ENCODE results near the gene PSME3. TPM values are rescaled to one million over a fixed set of nuclear protein-coding genes. Genes with fewer than 3 reads are reported as not detected.
"Not testable (repeated sequence)": the region's sequence is repeated elsewhere in the genome, so short reads cannot be mapped to it uniquely, and the experiment has no call there.

The PSME3 gene
- polyA plus RNA-seq, 1 donor from 2014 or later, result 56.6 TPM

DNA sequence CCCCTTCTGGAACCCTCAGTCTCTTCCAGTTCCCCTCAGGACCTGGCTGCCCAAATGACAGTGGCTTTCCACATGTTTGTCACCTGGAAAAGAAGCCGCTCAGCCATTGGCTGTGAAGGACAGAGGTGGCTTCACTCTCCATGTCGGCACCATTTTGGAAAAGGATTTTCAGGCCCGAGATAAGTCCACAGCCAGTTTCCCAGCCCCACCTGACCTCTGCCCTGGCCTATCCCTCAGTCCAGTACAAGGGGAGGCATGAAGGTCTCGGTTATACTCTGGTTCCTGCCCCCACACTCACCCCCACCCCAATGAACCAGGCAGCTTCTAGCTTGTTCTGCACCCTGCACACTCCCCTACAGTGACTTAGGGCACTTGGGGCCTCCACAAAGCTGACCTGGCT, 33.0 kb downstream of the PSME3 start:
- TF ChIP-seq, protein P1, sequence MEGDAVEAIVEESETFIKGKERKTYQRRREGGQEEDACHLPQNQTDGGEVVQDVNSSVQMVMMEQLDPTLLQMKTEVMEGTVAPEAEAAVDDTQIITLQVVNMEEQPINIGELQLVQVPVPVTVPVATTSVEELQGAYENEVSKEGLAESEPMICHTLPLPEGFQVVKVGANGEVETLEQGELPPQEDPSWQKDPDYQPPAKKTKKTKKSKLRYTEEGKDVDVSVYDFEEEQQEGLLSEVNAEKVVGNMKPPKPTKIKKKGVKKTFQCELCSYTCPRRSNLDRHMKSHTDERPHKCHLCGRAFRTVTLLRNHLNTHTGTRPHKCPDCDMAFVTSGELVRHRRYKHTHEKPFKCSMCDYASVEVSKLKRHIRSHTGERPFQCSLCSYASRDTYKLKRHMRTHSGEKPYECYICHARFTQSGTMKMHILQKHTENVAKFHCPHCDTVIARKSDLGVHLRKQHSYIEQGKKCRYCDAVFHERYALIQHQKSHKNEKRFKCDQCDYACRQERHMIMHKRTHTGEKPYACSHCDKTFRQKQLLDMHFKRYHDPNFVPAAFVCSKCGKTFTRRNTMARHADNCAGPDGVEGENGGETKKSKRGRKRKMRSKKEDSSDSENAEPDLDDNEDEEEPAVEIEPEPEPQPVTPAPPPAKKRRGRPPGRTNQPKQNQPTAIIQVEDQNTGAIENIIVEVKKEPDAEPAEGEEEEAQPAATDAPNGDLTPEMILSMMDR (IDR thresholded peaks at IDR 0.05; ENCODE audit: poor library complexity, severe bottlenecking), result no peak
- TF ChIP-seq RAD21 (conservative IDR thresholded peaks at IDR 0.05) (no peak), SMC3 (conservative IDR thresholded peaks at IDR 0.05; ENCODE audit: poor library complexity) (no peak), EP300 (conservative IDR thresholded peaks at IDR 0.05; ENCODE audit: poor library complexity, severe bottlenecking) (no peak), TAF1 (IDR thresholded peaks at IDR 0.05; ENCODE audit: low read depth) (no peak), POLR2AphosphoS5 (IDR thresholded peaks at IDR 0.05) (no peak), EZH2 (IDR thresholded peaks at IDR 0.05; ENCODE audit: borderline replicate concordance, insufficient read depth, low read length, poor library complexity, severe bottlenecking) (no peak), MXI1 (conservative IDR thresholded peaks at IDR 0.05; ENCODE audit: poor library complexity, severe bottlenecking) (no peak)
- TF ChIP-seq, protein P2, sequence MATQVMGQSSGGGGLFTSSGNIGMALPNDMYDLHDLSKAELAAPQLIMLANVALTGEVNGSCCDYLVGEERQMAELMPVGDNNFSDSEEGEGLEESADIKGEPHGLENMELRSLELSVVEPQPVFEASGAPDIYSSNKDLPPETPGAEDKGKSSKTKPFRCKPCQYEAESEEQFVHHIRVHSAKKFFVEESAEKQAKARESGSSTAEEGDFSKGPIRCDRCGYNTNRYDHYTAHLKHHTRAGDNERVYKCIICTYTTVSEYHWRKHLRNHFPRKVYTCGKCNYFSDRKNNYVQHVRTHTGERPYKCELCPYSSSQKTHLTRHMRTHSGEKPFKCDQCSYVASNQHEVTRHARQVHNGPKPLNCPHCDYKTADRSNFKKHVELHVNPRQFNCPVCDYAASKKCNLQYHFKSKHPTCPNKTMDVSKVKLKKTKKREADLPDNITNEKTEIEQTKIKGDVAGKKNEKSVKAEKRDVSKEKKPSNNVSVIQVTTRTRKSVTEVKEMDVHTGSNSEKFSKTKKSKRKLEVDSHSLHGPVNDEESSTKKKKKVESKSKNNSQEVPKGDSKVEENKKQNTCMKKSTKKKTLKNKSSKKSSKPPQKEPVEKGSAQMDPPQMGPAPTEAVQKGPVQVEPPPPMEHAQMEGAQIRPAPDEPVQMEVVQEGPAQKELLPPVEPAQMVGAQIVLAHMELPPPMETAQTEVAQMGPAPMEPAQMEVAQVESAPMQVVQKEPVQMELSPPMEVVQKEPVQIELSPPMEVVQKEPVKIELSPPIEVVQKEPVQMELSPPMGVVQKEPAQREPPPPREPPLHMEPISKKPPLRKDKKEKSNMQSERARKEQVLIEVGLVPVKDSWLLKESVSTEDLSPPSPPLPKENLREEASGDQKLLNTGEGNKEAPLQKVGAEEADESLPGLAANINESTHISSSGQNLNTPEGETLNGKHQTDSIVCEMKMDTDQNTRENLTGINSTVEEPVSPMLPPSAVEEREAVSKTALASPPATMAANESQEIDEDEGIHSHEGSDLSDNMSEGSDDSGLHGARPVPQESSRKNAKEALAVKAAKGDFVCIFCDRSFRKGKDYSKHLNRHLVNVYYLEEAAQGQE (IDR thresholded peaks at IDR 0.05; ENCODE audit: borderline replicate concordance), result no peak
- H3K4me2 ChIP-seq (ENCODE audit: low read length), result no peak overlapping the region
- H4K20me1 ChIP-seq (ENCODE audit: insufficient read depth), result no peaks in the 10 kb centered on the region
- H3K9ac ChIP-seq (ENCODE audit: low read length), result no peak overlapping the region
- no peaks in the 10 kb centered on the region for H3K36me3 ChIP-seq (ENCODE audit: insufficient read depth, low read length)
- H2AFZ ChIP-seq (ENCODE audit: low read depth, low read length), result no peak overlapping the region
- no peaks in the 10 kb centered on the region for H3F3A ChIP-seq (ENCODE audit: insufficient read depth, low read length, poor library complexity, severe bottlenecking)
- H3K4me3 ChIP-seq (ENCODE audit: low read length), result no peak overlapping the region
- H3K27ac ChIP-seq (ENCODE audit: low read length), result no peak overlapping the region
- no peaks in the 10 kb centered on the region for H3K9me2 ChIP-seq (ENCODE audit: insufficient read depth, low read length)
- no peaks in the 10 kb centered on the region for H3K27me3 ChIP-seq (ENCODE audit: insufficient read depth, low read depth, low read length)
- peaks cover 6% of the 10 kb centered on the region for H3K9me3 ChIP-seq (ENCODE audit: low read length)
- H3K79me2 ChIP-seq (replicated peaks; ENCODE audit: insufficient read depth, low read length), result no peaks in the 10 kb centered on the region

DNA sequence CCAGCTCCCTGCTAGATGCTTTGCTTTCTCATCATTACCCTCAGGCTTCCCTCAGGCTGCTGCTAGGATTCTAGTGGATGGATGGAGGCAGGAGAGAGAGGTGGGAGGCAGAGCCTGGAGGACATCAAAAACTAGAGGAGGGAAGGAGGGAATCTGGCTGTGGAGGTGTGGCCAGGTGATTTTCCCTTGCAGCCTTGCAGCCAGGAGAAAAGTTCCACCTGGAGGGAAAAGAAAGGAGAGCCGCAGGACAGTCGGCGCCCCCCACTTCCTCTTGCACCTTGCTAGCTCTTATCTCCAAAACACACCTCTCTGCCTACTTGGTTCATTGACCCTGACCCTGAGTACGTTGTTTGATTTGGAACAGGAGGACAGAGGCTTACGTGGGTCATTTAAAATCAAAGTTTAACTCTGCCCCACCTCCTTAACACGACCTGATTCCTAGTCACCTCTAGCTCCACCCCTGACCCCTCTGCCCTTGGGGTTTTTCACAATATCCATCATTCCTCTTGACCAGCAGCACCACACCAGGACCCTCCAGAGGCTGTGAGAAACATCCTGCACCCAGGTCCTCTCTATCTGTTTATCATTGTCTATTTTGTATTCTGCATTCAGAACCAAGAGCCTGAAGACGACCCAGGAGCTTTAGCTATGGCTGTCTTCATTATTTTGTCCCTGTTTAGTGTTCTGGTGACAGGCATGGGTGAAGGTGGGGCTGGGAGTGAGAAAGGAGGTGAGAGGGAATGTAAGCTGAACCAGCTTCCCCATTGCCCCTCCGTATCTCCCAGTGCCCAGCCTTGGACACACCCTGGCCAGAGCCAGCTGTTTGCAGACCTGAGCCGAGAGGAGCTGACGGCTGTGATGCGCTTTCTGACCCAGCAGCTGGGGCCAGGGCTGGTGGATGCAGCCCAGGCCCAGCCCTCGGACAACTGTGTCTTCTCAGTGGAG, 33.7 kb downstream of the PSME3 start:
- no peak for TF ChIP-seq POLR2AphosphoS5 (IDR thresholded peaks at IDR 0.05)
- Histone ChIP-seq H3K36me3 (ENCODE audit: insufficient read depth, low read length) (no peaks in the 10 kb centered on the region), H3K9me2 (ENCODE audit: insufficient read depth, low read length) (no peaks in the 10 kb centered on the region), H3K27ac (ENCODE audit: low read length) (no peak overlapping the region), H2AFZ (ENCODE audit: low read depth, low read length) (no peak overlapping the region), H3K4me3 (ENCODE audit: low read length) (no peak overlapping the region), H3K79me2 (replicated peaks; ENCODE audit: insufficient read depth, low read length) (no peaks in the 10 kb centered on the region), H3K27me3 (ENCODE audit: insufficient read depth, low read depth, low read length) (no peaks in the 10 kb centered on the region), H3K4me2 (ENCODE audit: low read length) (no peak overlapping the region), H4K20me1 (ENCODE audit: insufficient read depth) (no peaks in the 10 kb centered on the region), H3K9ac (ENCODE audit: low read length) (no peak overlapping the region), H3K9me3 (ENCODE audit: low read length) (peaks cover 9% of the 10 kb centered on the region), H3F3A (ENCODE audit: insufficient read depth, low read length, poor library complexity, severe bottlenecking) (no peaks in the 10 kb centered on the region)

- H3K36me3 ChIP-seq (ENCODE audit: insufficient read depth, low read length); H3K9me2 ChIP-seq (ENCODE audit: insufficient read depth, low read length); H2AFZ ChIP-seq (ENCODE audit: low read depth, low read length): not testable (repeated sequence)
These were observed 34.6 kb downstream of the PSME3 start for GRCh38 chr17:42867694-42868261.

More at GRCh38 chr17:42867694-42868261, 34.6 kb downstream of the PSME3 start:
- not testable (repeated sequence) for H3K9me3 ChIP-seq (ENCODE audit: low read length); H3F3A ChIP-seq (ENCODE audit: insufficient read depth, low read length, poor library complexity, severe bottlenecking); H3K9ac ChIP-seq (ENCODE audit: low read length); H3K27me3 ChIP-seq (ENCODE audit: insufficient read depth, low read depth, low read length); H3K79me2 ChIP-seq (replicated peaks; ENCODE audit: insufficient read depth, low read length); H3K4me3 ChIP-seq (ENCODE audit: low read length); H4K20me1 ChIP-seq (ENCODE audit: insufficient read depth); H3K4me2 ChIP-seq (ENCODE audit: low read length); H3K27ac ChIP-seq (ENCODE audit: low read length)

Data from neural cell (in vitro differentiated cells).